Tibial artery (tissue), 4 donors: ENCODE data around the gene IMP4.

Experiments used
- DNase-seq, 2 donors: peaks; one replicate each; pipeline ENCODE4 v3.0.0-alpha.2; 2019
- H3K27ac ChIP-seq, 2 donors: fragments of 200-600 bp; sonication (generic) in 1 of 2; 1 replicate in 1 of 2; 2 replicates in 1 of 2; pipeline ENCODE4 v1.5.1; 2018 to 2019; ENCODE audit warnings: mild to moderate bottlenecking in 1 of 2
- H3K27me3 ChIP-seq, 2 donors: fragments of 200-600 bp; sonication (generic) in 1 of 2; one replicate each; pipeline versions ENCODE4 v1.5.1 to v1.6.0; 2016 to 2019
- H3K36me3 ChIP-seq, 3 donors: fragments of 200-600 bp; sonication (generic) in 2 of 3; one replicate each; pipeline ENCODE4 v1.5.1; 2016 to 2019; ENCODE audit warnings: mild to moderate bottlenecking in 2 of 3
- H3K4me1 ChIP-seq, 4 donors: fragments of 200-600 bp; sonication (generic) in 2 of 4; 1 replicate in 3 of 4; 2 replicates in 1 of 4; pipeline ENCODE4 v1.5.1; 2016 to 2019
- H3K4me3 ChIP-seq, 2 donors: fragments of 200-600 bp; sonication (generic) in 1 of 2; 1 replicate in 1 of 2; 2 replicates in 1 of 2; pipeline ENCODE4 v1.5.1; 2018 to 2019; ENCODE audit warnings: mild to moderate bottlenecking in 2 of 2
- H3K9me3 ChIP-seq, 3 donors: fragments of 200-600 bp; sonication (generic) in 1 of 3; one replicate each; pipeline ENCODE4 v1.5.1; 2016 to 2019
- intact Hi-C: fragments of 100-400 bp; cut with DNase I; formaldehyde crosslinking; loops from one replicate; pipeline ENCODE4 v1.15.0; 2023; ENCODE audit warnings: low total_unique reads
- TF ChIP-seq, protein P1 (sequence below), 2 experiments: fragments of 200-600 bp in 1 of 2; fragments of 450-650 bp in 1 of 2; IDR thresholded peaks; one replicate each; pipeline ENCODE4 v1.5.1; 2017 to 2019; ENCODE audit warnings: antibody characterized with exemption in 2 of 2, mild to moderate bottlenecking in 1 of 2, moderate library complexity in 1 of 2

IMP4 gene

DNA sequence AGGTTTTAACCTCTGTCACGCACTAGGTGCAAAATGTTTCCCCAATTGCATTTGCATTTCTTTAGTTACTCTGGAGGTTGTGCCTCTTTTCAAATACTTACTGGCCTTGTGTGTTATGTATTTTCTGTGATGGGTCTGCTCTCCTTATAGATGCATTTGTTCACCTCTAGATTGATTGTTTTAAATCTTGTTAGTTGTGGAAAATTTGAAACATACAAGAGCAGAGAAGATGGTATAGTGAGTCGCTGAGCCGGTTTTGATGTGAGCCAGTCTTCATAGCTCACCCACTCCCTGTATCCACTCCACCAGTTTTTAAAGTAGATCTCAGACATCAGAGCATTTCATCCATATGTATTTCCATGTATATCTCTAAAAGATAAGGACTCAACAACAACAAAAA, 6.5 kb downstream of the IMP4 start:
- TF ChIP-seq, protein P1, sequence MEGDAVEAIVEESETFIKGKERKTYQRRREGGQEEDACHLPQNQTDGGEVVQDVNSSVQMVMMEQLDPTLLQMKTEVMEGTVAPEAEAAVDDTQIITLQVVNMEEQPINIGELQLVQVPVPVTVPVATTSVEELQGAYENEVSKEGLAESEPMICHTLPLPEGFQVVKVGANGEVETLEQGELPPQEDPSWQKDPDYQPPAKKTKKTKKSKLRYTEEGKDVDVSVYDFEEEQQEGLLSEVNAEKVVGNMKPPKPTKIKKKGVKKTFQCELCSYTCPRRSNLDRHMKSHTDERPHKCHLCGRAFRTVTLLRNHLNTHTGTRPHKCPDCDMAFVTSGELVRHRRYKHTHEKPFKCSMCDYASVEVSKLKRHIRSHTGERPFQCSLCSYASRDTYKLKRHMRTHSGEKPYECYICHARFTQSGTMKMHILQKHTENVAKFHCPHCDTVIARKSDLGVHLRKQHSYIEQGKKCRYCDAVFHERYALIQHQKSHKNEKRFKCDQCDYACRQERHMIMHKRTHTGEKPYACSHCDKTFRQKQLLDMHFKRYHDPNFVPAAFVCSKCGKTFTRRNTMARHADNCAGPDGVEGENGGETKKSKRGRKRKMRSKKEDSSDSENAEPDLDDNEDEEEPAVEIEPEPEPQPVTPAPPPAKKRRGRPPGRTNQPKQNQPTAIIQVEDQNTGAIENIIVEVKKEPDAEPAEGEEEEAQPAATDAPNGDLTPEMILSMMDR (IDR thresholded peaks at IDR 0.05) = no peak
- H3K27ac ChIP-seq = no peak overlapping the region
- intact Hi-C loops = no loop called here
- peaks cover 31 to 48% (median 45%) of the 10 kb centered on the region in 3 donors for H3K36me3 ChIP-seq
- H3K4me3 ChIP-seq = no peak overlapping the region
- no peaks in the 10 kb centered on the region for H3K27me3 ChIP-seq
- no peak for DNase-seq
- no peaks in the 10 kb centered on the region for H3K9me3 ChIP-seq
- peaks cover 0 to 5% (median 3%) of the 10 kb centered on the region in 4 donors for H3K4me1 ChIP-seq

DNA sequence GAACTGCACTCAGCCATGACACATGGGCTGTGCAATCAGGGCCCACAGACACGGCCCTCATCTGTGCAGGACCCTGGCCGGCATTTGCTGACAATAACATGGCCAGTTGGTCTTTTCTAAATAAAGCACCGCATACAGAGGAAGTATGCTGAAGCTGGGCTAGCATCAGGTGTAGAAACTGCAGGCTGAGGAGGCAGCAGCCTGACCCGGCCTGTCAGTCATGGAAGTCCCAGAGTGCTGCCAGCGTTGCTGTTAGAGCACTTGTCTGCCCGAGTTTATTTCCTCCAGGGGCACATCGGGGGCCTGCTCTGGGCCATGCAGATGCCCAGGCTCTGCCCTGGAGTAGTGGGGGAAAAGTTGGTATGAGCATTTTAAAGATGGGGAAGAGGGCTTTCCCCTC, 9.0 kb downstream of the IMP4 start:
- H3K4me3 ChIP-seq = no peak overlapping the region
- DNase-seq = no peak
- H3K4me1 ChIP-seq = peaks cover 0 to 23% (median 20%) of the 10 kb centered on the region in 4 donors
- H3K9me3 ChIP-seq = no peaks in the 10 kb centered on the region
- peaks cover 8 to 24% (median 21%) of the 10 kb centered on the region in 3 donors for H3K36me3 ChIP-seq
- H3K27ac ChIP-seq = no peak overlapping the region
- TF ChIP-seq, protein P1 (IDR thresholded peaks at IDR 0.05) = no peak
- H3K27me3 ChIP-seq = no peaks in the 10 kb centered on the region
- intact Hi-C loops = no loop called here

DNA sequence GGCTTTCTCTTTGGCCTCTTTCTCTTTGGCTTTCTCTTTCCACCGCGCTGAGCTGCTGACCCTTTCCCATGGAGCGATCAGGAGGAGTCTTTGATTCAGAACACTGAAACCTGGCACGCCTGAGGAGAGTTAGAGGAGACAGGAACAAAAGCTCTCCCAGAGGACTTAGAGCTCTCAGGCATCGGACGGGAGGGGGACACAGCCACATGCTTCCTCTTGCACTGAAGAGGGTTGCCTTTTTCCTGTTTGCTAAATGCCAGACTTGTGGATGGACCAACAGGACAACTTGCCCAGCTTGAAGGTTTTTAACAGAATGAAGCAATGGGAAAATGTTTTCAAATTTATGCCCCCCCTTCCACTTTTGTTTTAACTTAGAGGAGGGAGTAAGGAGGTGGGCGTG, 9.5 kb downstream of the IMP4 start:
- intact Hi-C loops = no loop called here
- Histone ChIP-seq H3K4me3 (no peak overlapping the region), H3K36me3 (peaks cover 4 to 18% (median 15%) of the 10 kb centered on the region in 3 donors), H3K9me3 (no peaks in the 10 kb centered on the region), H3K27me3 (no peaks in the 10 kb centered on the region), H3K27ac (no peak overlapping the region), H3K4me1 (peaks cover 0 to 27% (median 21%) of the 10 kb centered on the region in 4 donors)
- DNase-seq = no peak
- TF ChIP-seq, protein P1 (IDR thresholded peaks at IDR 0.05) = no peak

DNA sequence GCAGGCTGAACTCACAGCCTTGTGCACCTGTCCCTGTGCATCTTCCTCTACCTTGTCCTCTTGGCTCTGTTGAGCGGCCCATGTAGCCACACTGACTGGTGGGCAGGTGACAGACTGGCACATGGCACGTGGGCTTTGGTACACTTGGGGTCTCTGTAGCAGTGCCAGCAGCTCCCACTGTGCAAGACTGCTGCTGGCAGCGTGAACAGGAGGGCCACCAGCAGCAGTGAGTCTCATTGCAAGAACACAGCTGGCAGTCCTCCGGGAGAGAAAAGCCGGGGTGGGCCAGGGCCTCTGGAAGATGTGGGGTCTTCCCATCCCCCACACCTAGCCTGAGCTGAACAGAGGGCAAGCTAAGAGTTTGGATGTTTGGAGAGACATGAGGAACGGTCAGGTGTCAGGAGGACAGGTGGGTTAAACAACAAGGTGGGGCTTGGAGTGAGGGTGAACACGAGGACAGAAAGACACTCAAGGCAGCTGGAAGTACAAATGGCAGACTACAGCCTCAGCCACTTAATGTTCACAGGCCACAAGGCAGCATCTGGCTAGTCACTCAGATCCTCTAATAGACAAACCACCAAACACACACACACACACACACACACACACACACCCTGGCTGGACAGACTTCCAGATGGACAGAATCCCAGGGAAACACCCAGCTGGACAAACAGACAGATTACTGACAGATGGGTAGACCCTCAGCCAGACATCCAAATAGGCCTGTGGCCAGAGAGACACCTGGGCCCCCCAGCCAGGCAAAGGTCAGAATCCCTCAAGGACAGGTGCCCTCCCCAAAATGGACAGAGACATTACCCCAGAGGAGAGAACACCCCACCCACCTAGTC, 10.8 kb downstream of the IMP4 start:
- Histone ChIP-seq H3K27me3 (no peaks in the 10 kb centered on the region), H3K36me3 (peaks cover 0 to 6% (median 3%) of the 10 kb centered on the region in 3 donors), H3K4me3 (no peak overlapping the region), H3K9me3 (no peaks in the 10 kb centered on the region), H3K27ac (no peak overlapping the region), H3K4me1 (peaks cover 0 to 27% (median 21%) of the 10 kb centered on the region in 4 donors)
- TF ChIP-seq, protein P1 (IDR thresholded peaks at IDR 0.05) = no peak
- intact Hi-C loops = no loop called here
- peak in 1 of 2 donors; percentile 66 for DNase-seq

DNA sequence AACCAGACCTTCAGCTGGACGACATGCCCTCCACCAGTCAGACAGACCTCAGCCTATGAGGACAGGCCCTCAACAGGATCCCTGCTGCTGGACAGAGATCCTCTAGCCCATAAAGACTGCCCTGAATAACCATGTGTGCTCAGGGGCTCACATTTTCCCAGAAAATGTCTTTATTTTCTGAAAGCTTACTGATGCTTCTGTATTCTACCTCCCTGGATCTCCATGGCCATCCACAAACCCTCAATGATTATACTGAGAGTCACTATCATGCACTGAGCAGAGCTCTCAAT, 11.4 kb downstream of the IMP4 start:
- Histone ChIP-seq H3K9me3 (no peaks in the 10 kb centered on the region), H3K4me3 (no peak overlapping the region), H3K27ac (no peak overlapping the region), H3K27me3 (no peaks in the 10 kb centered on the region), H3K4me1 (peaks cover 0 to 27% (median 21%) of the 10 kb centered on the region in 4 donors), H3K36me3 (no peaks in the 10 kb centered on the region)
- DNase-seq = no peak
- TF ChIP-seq, protein P1 (IDR thresholded peaks at IDR 0.05) = no peak
- intact Hi-C loops = no loop called here
